SHP77 (cell line): Measurements from ENCODE around the gene GRB2.
"Not testable (repeated sequence)": the region's sequence is repeated elsewhere in the genome, so short reads cannot be mapped to it uniquely, and the experiment has no call there.

Experiments used
- DNase-seq, 2 experiments: peaks; one replicate each; lab custom pipeline; 2025; lab: John Stamatoyannopoulos, UW

GRB2 gene

DNA sequence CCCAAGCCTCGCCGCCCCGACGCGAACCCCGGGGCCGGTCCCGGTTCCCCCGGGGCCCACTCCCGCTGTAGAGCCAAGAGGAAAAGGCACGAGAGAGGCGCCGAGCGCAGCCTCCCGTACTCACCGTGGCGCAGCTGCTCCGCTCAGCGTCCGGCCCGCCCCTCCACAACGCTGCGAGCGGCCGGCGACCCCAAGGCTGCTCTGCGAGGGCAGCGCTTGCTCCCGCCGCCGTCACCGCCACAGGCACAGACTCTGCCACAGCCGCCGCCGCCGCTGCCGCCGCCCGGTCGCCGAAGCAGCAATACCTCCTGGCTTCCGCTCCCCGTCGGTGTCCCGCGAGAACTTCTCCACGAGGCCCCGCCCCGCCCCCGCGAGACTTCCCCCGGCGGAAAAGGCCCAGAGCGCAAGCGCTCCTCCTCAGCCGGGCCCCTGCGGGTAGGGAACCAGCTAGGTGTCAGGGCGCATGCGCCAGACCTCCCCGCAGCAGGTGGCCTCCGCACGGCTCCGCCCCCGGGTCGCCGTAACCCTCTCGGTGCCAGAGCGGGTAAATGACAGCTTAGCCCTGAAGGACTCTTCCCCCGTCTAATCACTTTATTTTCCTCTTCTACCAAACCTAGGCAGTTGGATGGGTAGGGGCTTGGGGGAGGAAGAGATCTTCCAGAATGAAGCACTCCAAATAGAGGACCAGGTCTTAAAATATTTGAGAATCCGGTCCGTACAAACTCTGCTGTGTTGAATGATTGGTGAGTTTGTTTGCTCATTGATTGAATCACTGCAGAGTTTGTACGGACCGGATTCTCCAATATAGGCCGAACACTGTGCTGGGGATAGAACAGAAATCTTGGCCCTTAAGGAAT, at the start of gene GRB2:
GRB2 (minus strand) TSS at position 314 of the 857 bp plus-strand sequence. CDS start 12,050 bp downstream, outside the sequence.
- DNase-seq, result peak; percentile 98 to 99

DNA sequence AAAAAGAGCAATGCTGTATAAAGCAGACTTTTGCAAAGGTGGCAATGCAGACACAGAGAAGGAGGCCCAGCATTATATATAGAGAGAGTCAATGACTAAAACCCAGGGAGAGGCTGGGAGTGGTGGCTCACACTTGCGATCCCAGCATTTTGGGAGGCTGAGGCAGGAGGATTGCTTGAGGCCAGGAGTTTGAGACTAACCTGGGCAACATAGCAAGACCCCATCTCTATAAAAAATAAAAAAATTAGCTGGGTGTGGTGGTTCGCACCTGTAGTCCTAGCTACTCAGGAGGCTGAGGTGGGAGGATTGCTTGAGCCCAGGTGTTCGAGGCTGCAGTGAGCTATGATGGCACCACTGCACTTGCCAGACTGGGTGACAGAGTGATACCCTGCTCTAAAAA, 49.2 kb upstream of the GRB2 start:
- not testable (repeated sequence) for DNase-seq

DNA sequence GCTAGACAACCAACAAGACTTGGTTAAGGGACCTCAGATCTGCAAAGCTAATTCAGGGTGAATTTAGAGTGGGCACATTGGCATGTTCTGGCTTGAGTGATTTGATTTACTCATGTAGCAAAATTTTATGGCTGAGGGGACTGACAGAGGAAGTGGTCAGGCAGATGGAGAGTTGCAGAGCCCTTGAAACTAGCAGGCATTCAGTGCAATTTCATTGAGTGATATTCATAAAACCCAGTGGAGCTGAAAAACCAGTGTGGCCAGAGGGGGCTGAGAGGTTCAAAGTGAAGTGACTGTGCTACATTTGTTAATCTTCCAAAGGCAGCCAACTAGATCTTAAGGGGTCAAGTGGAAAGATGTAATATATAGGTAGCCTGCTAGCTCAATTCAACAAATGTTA, 48.7 kb upstream of the GRB2 start:
- DNase-seq, result no peak

DNA sequence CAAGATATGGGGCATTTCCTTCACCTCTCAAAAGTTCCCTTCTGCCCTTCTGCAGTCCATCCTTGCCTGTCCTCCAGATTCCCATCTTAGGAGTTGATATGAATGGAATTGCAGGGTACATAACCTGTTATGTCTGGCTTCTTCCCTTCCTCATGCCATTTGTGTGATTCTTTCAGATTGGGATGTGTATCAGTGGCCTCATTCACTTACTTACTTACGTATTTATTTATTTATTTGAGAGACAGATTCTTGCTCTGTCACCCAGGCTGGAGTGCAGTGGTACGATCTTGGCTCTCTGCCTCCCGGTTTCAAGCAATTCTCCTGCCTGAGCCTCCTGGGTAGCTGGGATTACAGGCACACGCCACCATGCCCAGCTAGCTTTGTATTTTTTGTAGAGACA, 44.8 kb upstream of the GRB2 start:
- DNase-seq, result no peak

DNA sequence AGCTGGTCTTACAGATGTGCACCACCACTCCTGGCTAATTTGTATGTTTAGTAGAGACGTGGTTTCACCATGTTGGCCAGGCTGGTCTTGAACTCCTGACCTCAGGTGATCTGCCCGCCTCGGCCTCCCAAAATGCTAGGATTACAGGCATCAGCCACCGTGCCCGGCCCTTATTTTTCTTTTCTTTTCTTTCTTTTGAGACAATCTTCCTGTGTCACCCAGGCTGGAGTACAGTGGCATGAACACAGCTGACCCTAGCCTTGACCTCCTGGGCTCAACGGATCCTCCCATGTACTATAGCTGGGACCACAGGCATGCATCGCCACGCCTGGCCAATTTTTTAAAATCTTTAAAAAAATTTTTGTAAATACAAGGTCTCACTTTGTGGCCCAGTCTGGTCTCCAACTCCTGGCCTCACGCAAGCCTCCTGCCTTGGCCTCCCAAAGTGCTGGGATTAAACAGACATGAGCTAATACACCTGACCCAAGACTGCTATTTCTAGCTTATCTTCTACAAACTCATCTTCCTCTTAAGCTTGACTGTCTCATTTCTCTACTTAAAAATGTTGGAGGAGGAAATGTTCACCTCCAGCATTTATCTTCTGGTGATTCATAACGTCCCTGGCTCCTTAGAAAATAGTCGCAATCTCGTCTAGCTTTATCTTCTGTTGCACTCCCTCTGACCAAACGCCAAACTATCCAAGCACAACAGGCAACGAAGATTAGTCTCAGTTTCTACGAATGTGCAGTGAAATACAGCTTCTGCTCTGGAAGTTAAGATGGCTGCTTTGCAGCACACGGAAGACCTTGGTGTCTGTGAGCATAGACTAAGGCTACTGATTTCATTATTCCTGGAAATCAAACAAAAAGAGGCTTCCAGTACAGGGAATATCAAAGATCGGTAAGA, 42.7 kb upstream of the GRB2 start:
- no peak for DNase-seq

DNA sequence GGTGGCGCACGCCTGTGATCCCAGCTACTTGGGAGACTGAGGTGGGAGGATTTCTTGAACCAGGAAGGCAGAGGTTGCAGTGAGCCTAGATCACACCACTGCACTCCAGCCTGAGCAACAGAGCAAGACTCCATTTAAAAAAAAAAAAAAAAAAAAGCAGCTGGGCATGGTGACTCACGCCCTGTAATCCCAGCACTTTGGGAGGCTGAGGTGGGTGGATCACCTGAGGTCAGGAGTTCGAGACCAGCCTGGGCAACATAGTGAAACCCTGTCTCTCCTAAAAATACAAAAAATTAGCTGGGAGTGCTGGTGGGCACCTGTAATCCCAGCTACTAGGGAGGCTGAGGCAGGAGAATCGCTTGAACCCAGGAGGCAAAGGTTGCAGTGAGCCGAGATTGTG, 40.4 kb upstream of the GRB2 start:
- DNase-seq, result not testable (repeated sequence)

DNA sequence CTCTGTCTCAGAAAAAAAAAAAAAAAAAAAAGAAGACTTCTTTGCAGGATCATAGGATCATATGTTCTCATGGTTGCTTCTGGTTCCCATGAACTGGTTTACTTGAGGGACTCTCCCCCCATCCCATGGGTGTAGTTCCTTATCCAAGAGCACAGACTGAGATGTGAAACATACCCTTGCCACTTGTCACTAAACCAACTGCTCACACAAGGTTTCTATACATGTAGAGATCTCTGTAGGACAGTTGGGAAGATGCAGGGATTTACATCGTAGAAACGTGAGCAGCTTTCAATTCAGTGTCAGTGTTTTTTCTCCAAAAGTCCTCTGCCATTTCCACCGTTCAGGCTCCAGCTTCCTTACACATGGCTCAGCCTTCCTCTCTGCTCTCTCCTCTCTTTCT, 39.8 kb upstream of the GRB2 start:
- no peak for DNase-seq

DNA sequence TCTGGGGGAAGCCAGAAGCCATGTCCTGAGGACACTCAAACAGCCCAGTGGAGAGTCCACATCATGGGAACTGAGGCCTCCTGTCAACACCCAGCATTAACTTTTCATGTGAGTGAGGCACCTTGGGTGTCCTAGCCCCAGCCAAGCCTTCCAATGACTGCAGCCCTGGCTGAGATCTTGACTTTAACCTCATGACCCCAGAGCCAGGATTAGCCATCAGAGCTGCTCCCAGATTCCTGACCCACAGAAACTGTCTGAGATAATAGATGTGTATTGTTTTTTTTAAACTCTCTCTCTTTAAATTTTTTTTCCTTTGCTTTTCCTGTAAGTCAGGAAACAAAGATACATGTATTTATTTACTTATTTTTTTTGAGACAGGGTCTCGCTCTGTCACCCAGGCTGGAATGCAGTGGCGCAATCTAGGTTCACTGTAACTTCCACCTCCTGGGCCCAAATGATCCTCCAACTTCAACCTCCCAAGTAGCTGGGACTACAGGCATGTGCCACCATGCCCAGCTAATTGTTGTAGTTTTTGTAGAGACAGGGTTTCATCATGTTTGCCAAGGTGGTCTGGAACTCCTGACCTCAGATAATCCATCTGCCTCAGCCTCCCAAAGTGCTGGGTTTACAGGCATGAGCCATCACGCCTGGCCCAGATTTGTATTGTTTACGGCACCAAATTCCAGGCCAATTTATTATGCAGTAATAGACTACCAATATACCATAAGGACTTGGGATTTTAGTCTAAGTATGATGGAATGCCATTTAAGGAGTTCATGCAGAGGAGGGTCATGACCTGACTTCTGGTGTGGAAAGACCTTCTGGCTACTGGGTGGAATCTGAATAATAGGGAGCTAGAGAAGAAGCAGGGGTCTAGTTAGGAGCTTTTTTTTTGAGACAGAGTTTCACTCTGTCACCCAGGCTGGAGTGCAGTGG, 37.0 kb upstream of the GRB2 start:
- no peak for DNase-seq

DNA sequence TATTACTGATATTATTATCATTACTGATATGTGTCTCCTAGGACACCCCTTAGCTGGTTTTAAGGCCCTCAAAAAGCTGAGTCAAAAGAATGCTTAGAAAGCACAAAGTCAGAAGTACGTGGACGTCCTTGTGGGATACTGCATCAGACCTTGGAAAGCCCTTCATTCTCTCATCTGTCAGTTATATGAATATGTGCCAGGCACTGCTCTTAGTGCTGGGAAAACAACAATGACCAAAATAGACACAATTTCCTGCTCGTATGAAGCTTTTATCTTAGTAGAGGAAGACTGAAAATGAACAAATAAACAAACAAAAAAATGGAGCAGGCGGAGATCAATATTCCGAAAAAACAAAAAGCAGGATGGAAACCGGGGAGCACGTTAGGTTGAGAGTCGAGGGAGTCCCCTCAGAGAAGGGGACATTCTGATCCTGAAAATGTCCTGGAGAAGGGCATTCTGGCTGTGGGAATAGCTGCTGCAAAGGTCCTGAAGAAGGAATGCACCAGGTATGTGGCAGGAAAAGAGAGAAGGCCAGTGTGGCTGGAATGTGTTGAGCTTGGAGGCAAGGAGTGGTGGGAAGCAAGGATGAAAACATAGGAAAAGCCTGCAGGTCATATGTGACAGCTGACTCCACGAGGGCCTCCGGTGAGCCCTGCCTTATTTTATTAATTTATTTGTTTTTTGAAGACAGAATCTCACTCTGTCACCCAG, 35.4 kb upstream of the GRB2 start:
- DNase-seq, result no peak

DNA sequence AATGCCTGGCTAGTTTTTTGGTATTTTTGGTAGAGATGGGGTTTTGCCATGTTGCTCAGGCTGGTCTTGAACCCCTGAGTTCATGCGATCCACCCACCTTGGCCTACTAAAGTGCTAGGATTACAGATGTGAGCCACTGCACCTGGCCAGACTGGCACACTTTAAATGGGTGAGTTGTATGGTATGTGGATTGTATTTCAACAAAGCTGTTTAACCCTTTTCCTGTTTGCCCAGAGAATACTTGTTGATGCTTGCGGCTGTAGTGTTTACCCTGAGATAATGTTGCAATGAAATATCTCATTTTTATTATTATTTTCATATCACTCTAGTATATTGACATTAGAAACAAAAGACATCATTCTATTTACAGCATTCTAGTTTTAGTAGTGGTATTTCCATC, 33.8 kb upstream of the GRB2 start:
- DNase-seq, result no peak

DNA sequence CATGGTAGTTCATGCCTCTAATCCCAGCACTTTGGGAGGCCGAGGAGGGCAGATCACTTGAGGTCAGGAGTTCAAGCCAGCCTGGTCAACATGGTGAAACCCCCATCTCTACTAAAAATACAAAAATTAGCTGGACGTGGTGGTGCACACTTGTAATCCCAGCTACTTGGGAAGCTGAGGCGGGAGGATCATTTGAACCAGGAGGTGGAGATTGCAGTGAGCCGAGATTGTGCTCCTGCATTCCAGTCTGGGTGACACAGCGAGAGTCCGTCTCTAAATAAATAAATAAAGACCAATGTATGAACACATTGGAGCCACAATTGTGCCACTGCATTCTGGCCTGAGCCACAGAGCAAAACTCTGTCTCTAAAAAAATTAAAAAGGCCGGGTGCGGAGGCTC, 31.9 kb upstream of the GRB2 start:
- not testable (repeated sequence) for DNase-seq

DNA sequence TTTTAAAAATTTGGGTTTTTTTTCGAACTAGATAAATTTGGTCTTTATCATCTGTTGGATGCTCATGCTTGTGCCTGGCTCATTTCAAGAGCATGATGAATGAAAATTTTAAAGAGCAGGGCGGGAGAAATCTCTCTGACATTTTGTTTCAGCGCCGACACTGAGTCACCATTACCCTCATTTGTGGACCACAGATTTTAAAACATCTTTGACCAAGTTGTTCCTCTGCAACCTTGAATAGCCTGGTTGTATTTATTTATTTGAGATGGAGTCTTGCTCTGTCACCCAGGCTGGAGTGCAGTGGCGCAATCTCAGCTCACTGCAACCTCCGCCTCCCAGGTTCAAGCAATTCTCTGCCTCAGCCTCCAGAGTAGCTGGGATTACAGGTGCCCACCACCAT, 29.0 kb upstream of the GRB2 start:
- DNase-seq, result not testable (repeated sequence)

DNA sequence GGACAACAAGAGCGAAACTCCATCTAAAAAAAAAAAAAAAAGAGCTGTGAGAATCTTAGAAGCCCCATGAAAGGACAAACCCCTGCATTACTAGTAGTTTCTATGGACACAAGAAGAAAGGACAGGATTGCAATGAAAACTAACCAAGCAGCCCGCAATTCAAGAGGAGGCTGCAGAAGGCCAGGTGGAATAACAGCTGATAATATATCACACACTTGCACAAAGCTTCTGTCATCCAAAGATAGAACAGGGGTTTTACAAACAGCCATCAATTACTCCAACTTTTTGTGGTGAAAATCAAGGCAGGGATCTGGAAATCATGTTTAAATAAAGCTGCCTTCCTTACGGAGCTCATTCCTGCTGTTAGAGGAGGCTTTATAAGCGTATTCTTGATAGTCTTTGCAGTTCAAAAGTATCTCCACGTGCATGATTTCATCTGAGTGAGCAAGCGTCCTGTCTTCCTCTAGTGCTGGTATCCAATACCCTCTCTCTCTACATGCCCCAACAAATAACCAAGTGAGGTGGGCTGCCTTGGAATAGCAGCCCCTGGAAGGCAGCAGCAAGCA, 27.8 kb upstream of the GRB2 start:
- peak; percentile 45 to 50 for DNase-seq

DNA sequence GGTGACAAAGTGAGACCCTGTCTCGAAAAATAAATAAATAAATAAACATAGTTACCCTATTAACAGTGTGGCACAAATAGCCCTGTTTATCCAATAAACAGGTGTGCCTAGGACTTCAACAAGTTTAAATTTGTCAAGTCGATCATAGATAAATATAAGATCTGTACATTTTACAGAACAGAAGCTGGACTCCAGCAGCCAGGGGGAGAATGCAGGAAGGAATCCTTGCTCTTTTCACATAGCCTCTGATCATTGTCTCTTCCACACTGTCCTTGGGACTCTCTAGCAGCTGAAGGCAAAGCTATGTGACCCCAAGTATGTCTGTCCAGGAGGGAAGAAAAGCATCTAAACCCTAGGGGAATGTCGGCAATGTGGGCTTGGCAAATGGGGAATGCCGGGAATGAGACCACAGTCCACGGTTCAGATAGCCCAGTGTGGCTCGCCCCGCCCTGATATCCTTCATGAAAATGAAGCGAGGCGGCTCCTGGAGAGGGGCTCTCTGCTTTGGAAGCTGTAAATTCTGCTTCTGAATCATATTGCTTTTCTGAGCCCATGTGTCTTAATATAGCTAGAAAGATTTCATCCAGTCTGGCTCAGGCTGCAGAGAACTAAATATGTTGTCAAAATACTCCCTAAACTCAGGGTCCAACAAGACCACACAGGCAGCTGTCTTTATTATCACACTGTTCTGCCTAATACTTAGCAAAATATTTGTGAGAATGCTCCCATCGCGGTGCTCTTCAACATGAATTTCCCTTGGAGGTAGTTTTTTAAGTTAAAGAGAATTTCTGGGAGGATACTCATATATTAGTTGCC, 24.9 kb upstream of the GRB2 start:
- DNase-seq, result no peak

DNA sequence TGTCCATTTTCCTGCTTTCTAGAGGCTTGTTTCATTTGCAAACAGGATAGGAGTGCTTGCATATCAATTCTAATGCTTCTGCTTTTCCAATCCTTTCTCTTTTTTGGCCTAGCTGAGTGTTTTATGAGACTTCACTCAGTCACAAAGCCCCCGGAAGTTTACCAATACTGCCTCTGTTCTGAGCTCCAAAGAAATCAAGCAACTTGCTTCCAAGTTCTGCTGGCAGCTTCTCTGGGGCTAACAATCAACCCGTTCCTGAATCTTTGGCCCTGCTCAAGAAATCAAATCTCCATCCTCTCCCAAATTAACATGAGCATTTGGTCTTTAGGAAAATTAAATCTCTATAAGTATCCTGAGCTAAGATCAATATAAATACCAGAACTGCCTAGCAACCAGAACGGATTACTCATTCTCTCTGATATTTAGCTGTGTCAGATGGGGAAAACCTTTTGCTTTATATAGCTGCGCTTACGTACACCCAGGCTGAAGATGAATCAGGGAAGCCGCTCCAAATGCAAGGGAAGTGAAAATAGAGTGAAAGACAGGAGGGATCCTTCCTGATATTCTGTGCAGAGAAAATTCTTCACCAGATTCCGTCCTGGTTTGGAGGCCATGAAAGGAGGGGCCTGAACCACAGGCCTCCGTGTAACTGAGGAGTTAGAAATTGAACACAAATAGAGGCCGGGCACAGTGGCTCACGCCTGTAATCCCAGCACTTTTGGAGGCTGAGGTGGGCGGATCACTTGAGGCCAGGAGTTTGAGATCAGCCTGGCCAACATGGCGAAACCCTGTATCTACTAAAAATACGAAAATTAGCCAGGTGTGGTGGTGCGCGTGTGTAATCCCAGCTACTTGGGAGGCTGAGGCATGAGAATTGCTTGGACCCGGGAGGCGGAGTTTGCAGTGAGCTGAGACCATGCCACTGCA, 23.3 kb upstream of the GRB2 start:
- DNase-seq, result peak in 1 of 2 experiments; percentile 23

DNA sequence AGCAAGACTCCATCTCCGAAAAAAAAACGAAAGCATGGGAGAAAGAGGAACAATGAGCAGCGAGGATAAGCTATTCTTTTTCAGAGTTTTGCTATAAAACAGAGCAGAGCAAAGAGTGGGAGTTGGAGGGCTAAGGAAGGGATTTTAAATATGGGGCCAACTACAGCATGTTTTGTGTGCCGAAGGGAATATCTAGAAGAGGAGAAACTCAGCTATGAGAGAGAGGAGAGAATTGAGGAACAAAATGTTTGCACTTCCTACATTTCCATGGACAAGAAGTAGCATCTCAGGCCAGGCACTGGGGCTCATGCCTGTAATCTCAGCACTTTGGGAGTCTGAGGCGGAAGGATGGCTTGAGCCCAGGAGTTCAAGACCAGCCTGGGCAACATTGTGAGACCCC, 13.1 kb upstream of the GRB2 start:
- DNase-seq, result no peak

DNA sequence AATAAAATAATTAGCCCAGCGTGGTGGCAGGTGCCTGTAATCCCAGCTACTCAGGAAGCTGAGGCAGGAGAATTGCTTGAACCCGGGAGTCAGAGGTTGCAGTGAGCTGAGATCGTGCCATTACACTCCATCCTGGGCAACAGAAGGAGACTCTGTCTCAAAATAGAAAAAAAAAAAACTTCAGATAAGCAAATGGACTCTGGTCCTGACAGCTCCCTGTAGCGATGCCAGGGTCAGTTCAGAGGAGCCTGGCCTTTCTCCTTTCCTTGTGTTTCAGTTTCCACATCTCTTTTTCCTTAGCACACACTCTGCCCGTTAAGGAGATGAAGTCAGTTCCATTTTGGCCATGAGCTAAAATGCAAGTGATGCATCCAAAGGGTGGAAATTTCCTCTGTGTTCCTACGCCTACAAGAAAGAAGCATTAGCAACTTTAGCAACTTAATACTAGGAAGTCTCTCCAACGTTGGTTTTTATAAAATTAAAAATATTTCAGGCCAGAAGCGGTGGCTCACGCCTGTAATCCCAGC, 11.6 kb upstream of the GRB2 start:
- DNase-seq, result no peak

DNA sequence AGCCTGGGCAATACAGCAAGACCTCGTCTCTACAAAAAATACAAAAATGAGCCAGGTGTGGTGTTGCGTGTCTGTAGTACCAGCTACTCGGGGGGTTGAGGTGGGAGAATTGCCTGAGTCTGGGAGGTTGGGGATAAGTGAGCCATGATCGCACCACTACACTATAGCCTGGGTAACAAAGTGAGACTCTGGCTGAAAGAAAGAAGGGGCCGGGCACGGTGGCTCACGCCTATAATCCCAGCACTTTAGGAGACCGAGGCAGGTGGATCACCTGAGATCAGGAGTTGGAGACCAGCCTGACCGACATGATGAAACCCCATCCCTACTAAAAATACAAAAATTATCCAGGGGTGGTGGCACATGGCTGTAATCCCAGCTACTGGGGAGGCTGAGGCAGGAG, 10.5 kb upstream of the GRB2 start:
- no peak for DNase-seq

DNA sequence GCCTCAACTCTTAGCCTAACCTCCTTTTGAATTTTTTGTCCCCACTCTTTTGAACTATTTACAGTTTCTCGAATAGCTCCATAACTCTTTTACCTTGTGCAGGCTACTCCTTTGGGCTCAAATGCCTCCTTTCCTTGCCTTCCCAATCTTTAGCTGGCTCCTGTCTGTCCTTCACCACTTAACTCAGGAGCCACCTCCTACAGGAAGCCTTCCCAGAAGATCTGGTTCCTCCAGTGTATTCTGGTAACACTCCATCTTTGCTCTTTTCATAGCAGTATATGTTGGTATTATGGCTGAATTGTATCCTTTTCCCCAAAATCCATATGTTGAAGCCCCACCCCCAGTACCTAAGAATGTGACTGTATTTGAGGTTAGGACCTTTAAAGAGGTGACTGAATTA, 9.0 kb upstream of the GRB2 start:
- DNase-seq, result no peak
